ENCODE results near the gene NR3C1. TPM values are rescaled to one million over a fixed set of nuclear protein-coding genes. Genes with fewer than 3 reads are reported as not detected.

The NR3C1 gene
- total and polyA plus RNA-seq, 2 of the 13 experiments (the other 11 are each of a cell fraction or from before 2014, with no cell fraction given) = 10.0 to 24.3 TPM

GRCh38 chr5:143279698-143280097 lies 123.8 kb downstream of the NR3C1 start (continued):
- TF ChIP-seq GFI1 (CRISPR knock-in tag; IDR thresholded peaks at IDR 0.05; ENCODE audit: borderline replicate concordance) (0 out of 2 replicates have a peak, but pooled peaks have one; percentile 23), HNRNPLL (IDR thresholded peaks at IDR 0.05; ENCODE audit: low read depth, low read length, poor library complexity, severe bottlenecking) (no peak), SMAD1 (CRISPR knock-in tag; IDR thresholded peaks at IDR 0.05; ENCODE audit: borderline replicate concordance, low read depth) (no peak), TBX2 (CRISPR knock-in tag; IDR thresholded peaks at IDR 0.05; ENCODE audit: borderline replicate concordance) (peak; percentile 46; the same call in 1 of the 2 replicates), CAMTA2 (CRISPR knock-in tag; IDR thresholded peaks at IDR 0.05; ENCODE audit: borderline replicate concordance) (no peak), KLF12 (CRISPR knock-in tag; IDR thresholded peaks at IDR 0.05; ENCODE audit: borderline replicate concordance) (no peak), NAIF1 (CRISPR knock-in tag; IDR thresholded peaks at IDR 0.05; ENCODE audit: borderline replicate concordance) (no peak), ERF (CRISPR knock-in tag; IDR thresholded peaks at IDR 0.05) (0 out of 2 replicates have a peak, but pooled peaks have one; percentile 46), ZBED4 (CRISPR knock-in tag; IDR thresholded peaks at IDR 0.05; ENCODE audit: borderline replicate concordance) (no peak), KLF9 (CRISPR knock-in tag; IDR thresholded peaks at IDR 0.05; ENCODE audit: low read depth) (no peak), GATAD2A (CRISPR knock-in tag; IDR thresholded peaks at IDR 0.05) (peak; percentile 79), MTA1 (CRISPR knock-in tag; IDR thresholded peaks at IDR 0.05; ENCODE audit: borderline replicate concordance) (no peak), ZGPAT (CRISPR knock-in tag; IDR thresholded peaks at IDR 0.05) (0 out of 2 replicates have a peak, but pooled peaks have one; percentile 39)
- TF ChIP-seq, protein P1, sequence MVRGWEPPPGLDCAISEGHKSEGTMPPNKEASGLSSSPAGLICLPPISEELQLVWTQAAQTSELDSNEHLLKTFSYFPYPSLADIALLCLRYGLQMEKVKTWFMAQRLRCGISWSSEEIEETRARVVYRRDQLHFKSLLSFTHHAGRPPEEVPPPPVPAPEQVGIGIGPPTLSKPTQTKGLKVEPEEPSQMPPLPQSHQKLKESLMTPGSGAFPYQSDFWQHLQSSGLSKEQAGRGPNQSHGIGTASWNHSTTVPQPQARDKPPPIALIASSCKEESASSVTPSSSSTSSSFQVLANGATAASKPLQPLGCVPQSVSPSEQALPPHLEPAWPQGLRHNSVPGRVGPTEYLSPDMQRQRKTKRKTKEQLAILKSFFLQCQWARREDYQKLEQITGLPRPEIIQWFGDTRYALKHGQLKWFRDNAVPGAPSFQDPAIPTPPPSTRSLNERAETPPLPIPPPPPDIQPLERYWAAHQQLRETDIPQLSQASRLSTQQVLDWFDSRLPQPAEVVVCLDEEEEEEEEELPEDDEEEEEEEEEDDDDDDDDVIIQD (CRISPR knock-in tag; IDR thresholded peaks at IDR 0.05; ENCODE audit: low read depth) = peak; percentile 64; the same call in 1 of the 2 replicates
- TF ChIP-seq, protein P2, sequence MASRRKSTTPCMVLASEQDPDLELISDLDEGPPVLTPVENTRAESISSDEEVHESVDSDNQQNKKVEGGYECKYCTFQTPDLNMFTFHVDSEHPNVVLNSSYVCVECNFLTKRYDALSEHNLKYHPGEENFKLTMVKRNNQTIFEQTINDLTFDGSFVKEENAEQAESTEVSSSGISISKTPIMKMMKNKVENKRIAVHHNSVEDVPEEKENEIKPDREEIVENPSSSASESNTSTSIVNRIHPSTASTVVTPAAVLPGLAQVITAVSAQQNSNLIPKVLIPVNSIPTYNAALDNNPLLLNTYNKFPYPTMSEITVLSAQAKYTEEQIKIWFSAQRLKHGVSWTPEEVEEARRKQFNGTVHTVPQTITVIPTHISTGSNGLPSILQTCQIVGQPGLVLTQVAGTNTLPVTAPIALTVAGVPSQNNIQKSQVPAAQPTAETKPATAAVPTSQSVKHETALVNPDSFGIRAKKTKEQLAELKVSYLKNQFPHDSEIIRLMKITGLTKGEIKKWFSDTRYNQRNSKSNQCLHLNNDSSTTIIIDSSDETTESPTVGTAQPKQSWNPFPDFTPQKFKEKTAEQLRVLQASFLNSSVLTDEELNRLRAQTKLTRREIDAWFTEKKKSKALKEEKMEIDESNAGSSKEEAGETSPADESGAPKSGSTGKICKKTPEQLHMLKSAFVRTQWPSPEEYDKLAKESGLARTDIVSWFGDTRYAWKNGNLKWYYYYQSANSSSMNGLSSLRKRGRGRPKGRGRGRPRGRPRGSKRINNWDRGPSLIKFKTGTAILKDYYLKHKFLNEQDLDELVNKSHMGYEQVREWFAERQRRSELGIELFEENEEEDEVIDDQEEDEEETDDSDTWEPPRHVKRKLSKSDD (CRISPR knock-in tag; IDR thresholded peaks at IDR 0.05; ENCODE audit: low read depth) = no peak
- TF ChIP-seq, protein P3, sequence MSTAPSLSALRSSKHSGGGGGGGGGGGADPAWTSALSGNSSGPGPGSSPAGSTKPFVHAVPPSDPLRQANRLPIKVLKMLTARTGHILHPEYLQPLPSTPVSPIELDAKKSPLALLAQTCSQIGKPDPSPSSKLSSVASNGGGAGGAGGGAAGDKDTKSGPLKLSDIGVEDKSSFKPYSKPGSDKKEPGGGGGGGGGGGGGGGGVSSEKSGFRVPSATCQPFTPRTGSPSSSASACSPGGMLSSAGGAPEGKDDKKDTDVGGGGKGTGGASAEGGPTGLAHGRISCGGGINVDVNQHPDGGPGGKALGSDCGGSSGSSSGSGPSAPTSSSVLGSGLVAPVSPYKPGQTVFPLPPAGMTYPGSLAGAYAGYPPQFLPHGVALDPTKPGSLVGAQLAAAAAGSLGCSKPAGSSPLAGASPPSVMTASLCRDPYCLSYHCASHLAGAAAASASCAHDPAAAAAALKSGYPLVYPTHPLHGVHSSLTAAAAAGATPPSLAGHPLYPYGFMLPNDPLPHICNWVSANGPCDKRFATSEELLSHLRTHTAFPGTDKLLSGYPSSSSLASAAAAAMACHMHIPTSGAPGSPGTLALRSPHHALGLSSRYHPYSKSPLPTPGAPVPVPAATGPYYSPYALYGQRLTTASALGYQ (CRISPR knock-in tag; IDR thresholded peaks at IDR 0.05) = no peak

Data from HepG2 (cell line).